Prostate gland (tissue), 2 donors: ENCODE data around the gene CTF1.

Experiments
- POLR2AphosphoS5 ChIP-seq: sonication (generic); formaldehyde crosslinking; IDR thresholded peaks from one replicate; pipeline ENCODE4 v1.6.1; 2017; ENCODE audit warnings: antibody characterized with exemption
- TF ChIP-seq, protein P1 (sequence below), 4 experiments: fragments of 200-600 bp in 2 of 4; fragments of 450-650 bp in 2 of 4; sonication (generic) in 2 of 4; IDR thresholded peaks; 1 replicate in 3 of 4; 2 replicates in 1 of 4; pipeline ENCODE4 v1.5.1; 2016 to 2019; ENCODE audit warnings: antibody characterized with exemption in 4 of 4, mild to moderate bottlenecking in 2 of 4, moderate library complexity in 2 of 4

GRCh38 chr16:30924913-30925631 is 28.7 kb downstream of the CTF1 start:
- no peak for TF ChIP-seq POLR2AphosphoS5
- TF ChIP-seq, protein P1, sequence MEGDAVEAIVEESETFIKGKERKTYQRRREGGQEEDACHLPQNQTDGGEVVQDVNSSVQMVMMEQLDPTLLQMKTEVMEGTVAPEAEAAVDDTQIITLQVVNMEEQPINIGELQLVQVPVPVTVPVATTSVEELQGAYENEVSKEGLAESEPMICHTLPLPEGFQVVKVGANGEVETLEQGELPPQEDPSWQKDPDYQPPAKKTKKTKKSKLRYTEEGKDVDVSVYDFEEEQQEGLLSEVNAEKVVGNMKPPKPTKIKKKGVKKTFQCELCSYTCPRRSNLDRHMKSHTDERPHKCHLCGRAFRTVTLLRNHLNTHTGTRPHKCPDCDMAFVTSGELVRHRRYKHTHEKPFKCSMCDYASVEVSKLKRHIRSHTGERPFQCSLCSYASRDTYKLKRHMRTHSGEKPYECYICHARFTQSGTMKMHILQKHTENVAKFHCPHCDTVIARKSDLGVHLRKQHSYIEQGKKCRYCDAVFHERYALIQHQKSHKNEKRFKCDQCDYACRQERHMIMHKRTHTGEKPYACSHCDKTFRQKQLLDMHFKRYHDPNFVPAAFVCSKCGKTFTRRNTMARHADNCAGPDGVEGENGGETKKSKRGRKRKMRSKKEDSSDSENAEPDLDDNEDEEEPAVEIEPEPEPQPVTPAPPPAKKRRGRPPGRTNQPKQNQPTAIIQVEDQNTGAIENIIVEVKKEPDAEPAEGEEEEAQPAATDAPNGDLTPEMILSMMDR (IDR thresholded peaks at IDR 0.05), result no peak
